K562 (cell line): ENCODE measurements around the gene SPATS2L. TPM values are rescaled to one million over a fixed set of nuclear protein-coding genes. Genes with fewer than 3 reads are reported as not detected.

Experiments used
- ATF7 ChIP-seq: fragments of 450-650 bp; IDR thresholded peaks from 2 replicates; pipeline ENCODE4 v1.7.1; 2014; ENCODE audit warnings: mild to moderate bottlenecking, moderate library complexity
- CHD2 ChIP-seq: IDR thresholded peaks from 2 replicates; pipeline ENCODE4 v1.6.1; 2011; ENCODE audit warnings: low read depth, low read length
- CXXC5 ChIP-seq: fragments of 250-450 bp; sonication (Bioruptor Pico); IDR thresholded peaks from 2 replicates; pipeline ENCODE4 v1.8.0; 2022; ENCODE audit warnings: inconsistent platforms, mild to moderate bottlenecking, moderate library complexity
- ESRRA ChIP-seq: fragments of 450-650 bp; IDR thresholded peaks from 2 replicates; pipeline ENCODE4 v1.6.1; 2014; ENCODE audit warnings: low read depth, mild to moderate bottlenecking, moderate library complexity, borderline replicate concordance
- GABPA ChIP-seq: fragments of 200-800 bp; sonication (Bioruptor generic); conservative IDR thresholded peaks from 2 replicates; pipeline ENCODE4 v1.6.1; 2016; ENCODE audit warnings: low read depth, missing genetic modification characterization, missing compliant biosample characterization
- HCFC1 ChIP-seq: IDR thresholded peaks from 2 replicates; pipeline ENCODE4 v1.6.1; 2012; ENCODE audit warnings: low read depth, low read length, improper control_type of control experiment
- IRF9 ChIP-seq: fragments of 450-650 bp; IDR thresholded peaks from 2 replicates; pipeline ENCODE4 v1.6.1; 2016; ENCODE audit warnings: missing biosample characterization, missing genetic modification characterization
- MEIS2 ChIP-seq: fragments of 450-650 bp; IDR thresholded peaks from 2 replicates; pipeline ENCODE4 v1.6.1; 2014; ENCODE audit warnings: mild to moderate bottlenecking; ENCODE audit not compliant: partially characterized antibody
- NEUROD1 ChIP-seq: fragments of 150-350 bp; IDR thresholded peaks from 2 replicates; pipeline ENCODE4 v1.6.1; 2014; ENCODE audit warnings: borderline replicate concordance, low read length, low read depth; ENCODE audit not compliant: partially characterized antibody
- NONO ChIP-seq, 2 experiments: fragments of 200-400 bp in 1 of 2; fragments of 450-650 bp in 1 of 2; formaldehyde crosslinking in 1 of 2; IDR thresholded peaks; 2 replicates each; pipeline ENCODE4 v1.6.1; 2017; ENCODE audit warnings: low read depth in 2 of 2, mild to moderate bottlenecking in 2 of 2, moderate library complexity in 2 of 2, low read length in 1 of 2
- PHF20 ChIP-seq: fragments of 450-650 bp; IDR thresholded peaks from 2 replicates; pipeline ENCODE4 v1.6.1; 2018; ENCODE audit not compliant: partially characterized antibody
- RNF2 ChIP-seq: sonication (generic); IDR thresholded peaks from 2 replicates; pipeline ENCODE4 v1.6.1; 2016
- SIN3A ChIP-seq, 2 experiments: fragments of 150-350 bp in 1 of 2; IDR thresholded peaks; 2 replicates each; pipeline ENCODE4 v1.6.1; 2011 to 2016; ENCODE audit warnings: borderline replicate concordance in 2 of 2, low read depth in 2 of 2, low read length in 2 of 2, mild to moderate bottlenecking in 2 of 2, moderate library complexity in 2 of 2; ENCODE audit not compliant: control insufficient read depth in 1 of 2
- SNIP1 ChIP-seq: fragments of 450-650 bp; IDR thresholded peaks from 2 replicates; pipeline ENCODE4 v1.7.1; 2017; ENCODE audit warnings: low read depth, mild to moderate bottlenecking
- SOX6 ChIP-seq: fragments of 450-650 bp; IDR thresholded peaks from 2 replicates; pipeline ENCODE4 v1.6.1; 2014; ENCODE audit warnings: mild to moderate bottlenecking
- ZBTB11 ChIP-seq, 3 experiments: fragments of 200-800 bp in 1 of 3; fragments of 250-450 bp in 1 of 3; fragments of 450-650 bp in 1 of 3; sonication (Bioruptor Pico) in 1 of 3; sonication (Bioruptor generic) in 1 of 3; formaldehyde crosslinking in 1 of 3; IDR thresholded peaks; 2 replicates each; pipeline versions ENCODE4 v1.6.1 to v1.8.0; 2016 to 2022; ENCODE audit warnings: mild to moderate bottlenecking in 2 of 3, missing genetic modification characterization in 2 of 3, missing compliant biosample characterization in 1 of 3, moderate library complexity in 1 of 3
- ZNF77 ChIP-seq: fragments of 250-450 bp; sonication (Bioruptor Pico); IDR thresholded peaks from 2 replicates; pipeline ENCODE4 v1.5.0; 2020
- polyA plus RNA-seq, 8 experiments: library from polyadenylated mRNA; depleted of rRNA in 4 of 8; stranded (reverse) in 5 of 8; unstranded in 3 of 8; fragments of >200 nt; fragmentation: Nextera tagmentation in 2 of 8; fragmentation: Illumina TruSeq in 1 of 8; extraction: Ambion mirVana in 2 of 8; extraction: Trizol in 1 of 8; gene quantifications; 2 replicates each; pipeline versions ENCODE4 v1.2.1 to v1.2.3, GENCODE V29; 2011 to 2014; ENCODE audit warnings: inconsistent platforms in 1 of 8, missing spikeins in 1 of 8
- total RNA-seq, 7 experiments: library from RNA; depleted of rRNA in 6 of 7; stranded (reverse); fragments of >200 nt in 6 of 7; fragmentation: Illumina TruSeq in 2 of 7; extraction: Trizol in 2 of 7; gene quantifications; 2 replicates each; pipeline versions ENCODE4 v1.2.1 to v1.2.3, GENCODE V29; 2011 to 2021; ENCODE audit warnings: low replicate concordance in 1 of 7
- TF ChIP-seq, protein P1 (sequence below): conservative IDR thresholded peaks from 2 replicates; pipeline ENCODE4 v1.6.1; 2011; ENCODE audit warnings: low read depth, mild to moderate bottlenecking, low read length; ENCODE audit not compliant: control insufficient read depth
- TF ChIP-seq, protein P2 (sequence below): fragments of 250-450 bp; sonication (Bioruptor Pico); IDR thresholded peaks from 2 replicates; pipeline ENCODE4 v1.4.0; 2020; ENCODE audit warnings: mild to moderate bottlenecking

Gene SPATS2L
- total and polyA plus RNA-seq, 9 of the 15 experiments (the other 6 are each of a cell fraction or from before 2014, with no cell fraction given): 11.3 to 41.5 (median 24.9) TPM

DNA sequence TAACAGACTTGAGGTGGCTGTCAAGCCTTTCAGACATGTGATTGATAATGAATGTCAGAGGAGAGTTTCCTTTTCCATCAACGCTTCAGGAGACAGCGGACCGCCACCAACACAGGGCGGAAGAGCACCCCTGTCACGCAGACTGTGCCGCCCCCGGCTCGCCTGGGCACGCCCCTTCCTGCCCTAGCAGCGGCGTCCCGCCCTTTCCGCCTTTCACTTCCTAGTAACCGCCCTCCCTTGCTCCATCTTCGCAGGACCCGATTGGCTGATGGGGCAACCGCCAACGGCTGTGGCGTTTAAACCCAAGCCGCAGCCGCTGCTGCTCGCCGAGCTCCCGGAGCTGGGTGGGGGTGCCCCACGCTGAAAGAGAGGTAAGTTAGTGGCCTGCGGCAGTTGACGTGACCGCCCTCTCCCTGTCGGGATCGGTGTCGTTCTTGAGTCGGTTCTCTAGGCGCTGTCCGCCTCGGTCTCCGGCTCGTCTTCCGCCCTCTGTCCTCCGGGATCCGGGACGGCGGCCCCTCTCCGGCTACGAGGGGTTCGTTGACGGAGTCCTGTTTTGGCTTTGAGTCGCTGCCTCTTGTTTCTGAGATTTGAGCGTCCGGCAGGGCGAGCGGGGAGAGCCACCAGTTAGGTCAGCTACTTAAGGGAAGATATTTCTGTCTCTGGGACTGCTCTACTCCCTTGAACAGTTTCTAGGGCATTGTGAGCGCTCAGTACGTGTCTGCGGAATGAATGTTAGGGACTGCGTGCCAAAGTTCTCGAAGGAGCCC lies 219.6 kb downstream of the SPATS2L start, which contains the start of gene SGO2 (continued):
- TF ChIP-seq ZBTB11 (CRISPR knock-in tag; IDR thresholded peaks at IDR 0.05): peak in 1 of 3 experiments; percentile 85; a peak in 2 of 6 replicates
- TF ChIP-seq ESRRA: peak; percentile 62; the same call in 1 of the 2 replicates
- TF ChIP-seq RNF2: 0 out of 2 replicates have a peak, but pooled peaks have one; percentile 18
- TF ChIP-seq SNIP1: no peak
- TF ChIP-seq ATF7: peak; percentile 66; the same call in 1 of the 2 replicates
- peak; percentile 71 to 83; a peak in 3 of 4 replicates for TF ChIP-seq SIN3A (IDR thresholded peaks at IDR 0.05; ENCODE audit: borderline replicate concordance in 2 of 2, control insufficient read depth in 1 of 2, low read depth in 2 of 2, low read length in 2 of 2)
- no peak for TF ChIP-seq IRF9 (tag)
- TF ChIP-seq MEIS2: peak; percentile 94
- peak; percentile 93 for TF ChIP-seq GABPA (tag)
- 0 out of 4 replicates have a peak, but pooled peaks of 1 of the 2 experiments have one; percentile 5 for TF ChIP-seq NONO (IDR thresholded peaks at IDR 0.05; ENCODE audit: low read depth in 2 of 2, low read length in 1 of 2)
- TF ChIP-seq PHF20: peak; percentile 59
- 0 out of 2 replicates have a peak, but pooled peaks have one; percentile 41 for TF ChIP-seq HCFC1
- no peak for TF ChIP-seq ZNF77
- TF ChIP-seq, protein P1, sequence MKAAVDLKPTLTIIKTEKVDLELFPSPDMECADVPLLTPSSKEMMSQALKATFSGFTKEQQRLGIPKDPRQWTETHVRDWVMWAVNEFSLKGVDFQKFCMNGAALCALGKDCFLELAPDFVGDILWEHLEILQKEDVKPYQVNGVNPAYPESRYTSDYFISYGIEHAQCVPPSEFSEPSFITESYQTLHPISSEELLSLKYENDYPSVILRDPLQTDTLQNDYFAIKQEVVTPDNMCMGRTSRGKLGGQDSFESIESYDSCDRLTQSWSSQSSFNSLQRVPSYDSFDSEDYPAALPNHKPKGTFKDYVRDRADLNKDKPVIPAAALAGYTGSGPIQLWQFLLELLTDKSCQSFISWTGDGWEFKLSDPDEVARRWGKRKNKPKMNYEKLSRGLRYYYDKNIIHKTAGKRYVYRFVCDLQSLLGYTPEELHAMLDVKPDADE: 0 out of 2 replicates have a peak, but pooled peaks have one; percentile 37
- peak; percentile 29; the same call in 1 of the 2 replicates for TF ChIP-seq CHD2
- 0 out of 2 replicates have a peak, but pooled peaks have one; percentile 21 for TF ChIP-seq SOX6
- TF ChIP-seq, protein P2, sequence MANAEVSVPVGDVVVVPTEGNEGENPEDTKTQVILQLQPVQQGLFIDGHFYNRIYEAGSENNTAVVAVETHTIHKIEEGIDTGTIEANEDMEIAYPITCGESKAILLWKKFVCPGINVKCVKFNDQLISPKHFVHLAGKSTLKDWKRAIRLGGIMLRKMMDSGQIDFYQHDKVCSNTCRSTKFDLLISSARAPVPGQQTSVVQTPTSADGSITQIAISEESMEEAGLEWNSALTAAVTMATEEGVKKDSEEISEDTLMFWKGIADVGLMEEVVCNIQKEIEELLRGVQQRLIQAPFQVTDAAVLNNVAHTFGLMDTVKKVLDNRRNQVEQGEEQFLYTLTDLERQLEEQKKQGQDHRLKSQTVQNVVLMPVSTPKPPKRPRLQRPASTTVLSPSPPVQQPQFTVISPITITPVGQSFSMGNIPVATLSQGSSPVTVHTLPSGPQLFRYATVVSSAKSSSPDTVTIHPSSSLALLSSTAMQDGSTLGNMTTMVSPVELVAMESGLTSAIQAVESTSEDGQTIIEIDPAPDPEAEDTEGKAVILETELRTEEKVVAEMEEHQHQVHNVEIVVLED: 0 out of 2 replicates have a peak, but pooled peaks have one; percentile 3
- peak; percentile 79 for TF ChIP-seq CXXC5 (CRISPR knock-in tag)
- peak; percentile 38 for TF ChIP-seq NEUROD1
